ENCODE data around the gene ATE1. TPM values are rescaled to one million over a fixed set of nuclear protein-coding genes. Genes with fewer than 3 reads are reported as not detected.

The ATE1 gene
- total and polyA plus RNA-seq, 9 donors, result 8.9 to 36.6 (median 31.2) TPM

DNA sequence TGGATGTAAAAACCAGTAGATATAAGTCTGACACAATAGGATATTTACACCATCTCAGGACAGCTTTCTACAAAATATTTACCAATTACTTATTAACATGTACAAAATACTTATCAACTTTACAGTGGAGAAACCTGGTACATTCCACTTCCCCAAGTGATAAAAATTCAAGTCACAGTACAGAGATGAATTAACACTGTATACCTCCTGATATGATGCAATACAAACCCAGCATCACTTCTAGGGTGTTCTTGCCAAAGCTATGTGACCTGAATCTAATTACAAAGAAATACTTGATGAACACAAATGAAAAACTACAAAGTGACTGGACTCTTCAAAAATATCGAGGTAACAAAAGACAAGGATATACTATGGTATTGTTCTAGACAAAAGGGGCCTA is 173.2 kb downstream of the ATE1 start:
- Histone ChIP-seq H3K27ac (no peak overlapping the region), H3K9me3 (peaks cover 0 to 9% of the 10 kb centered on the region in 2 donors), H3K36me3 (no peaks in the 10 kb centered on the region), H3K27me3 (no peaks in the 10 kb centered on the region), H3K4me3 (no peak overlapping the region), H3K4me1 (ENCODE audit: insufficient read depth) (no peaks in the 10 kb centered on the region)
- intact Hi-C loops (cut with DNase I), result no loop called here
- DNase-seq, result no peak
- no peak for TF ChIP-seq POLR2A (IDR thresholded peaks at IDR 0.05)
- TF ChIP-seq, protein P1, sequence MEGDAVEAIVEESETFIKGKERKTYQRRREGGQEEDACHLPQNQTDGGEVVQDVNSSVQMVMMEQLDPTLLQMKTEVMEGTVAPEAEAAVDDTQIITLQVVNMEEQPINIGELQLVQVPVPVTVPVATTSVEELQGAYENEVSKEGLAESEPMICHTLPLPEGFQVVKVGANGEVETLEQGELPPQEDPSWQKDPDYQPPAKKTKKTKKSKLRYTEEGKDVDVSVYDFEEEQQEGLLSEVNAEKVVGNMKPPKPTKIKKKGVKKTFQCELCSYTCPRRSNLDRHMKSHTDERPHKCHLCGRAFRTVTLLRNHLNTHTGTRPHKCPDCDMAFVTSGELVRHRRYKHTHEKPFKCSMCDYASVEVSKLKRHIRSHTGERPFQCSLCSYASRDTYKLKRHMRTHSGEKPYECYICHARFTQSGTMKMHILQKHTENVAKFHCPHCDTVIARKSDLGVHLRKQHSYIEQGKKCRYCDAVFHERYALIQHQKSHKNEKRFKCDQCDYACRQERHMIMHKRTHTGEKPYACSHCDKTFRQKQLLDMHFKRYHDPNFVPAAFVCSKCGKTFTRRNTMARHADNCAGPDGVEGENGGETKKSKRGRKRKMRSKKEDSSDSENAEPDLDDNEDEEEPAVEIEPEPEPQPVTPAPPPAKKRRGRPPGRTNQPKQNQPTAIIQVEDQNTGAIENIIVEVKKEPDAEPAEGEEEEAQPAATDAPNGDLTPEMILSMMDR (IDR thresholded peaks at IDR 0.05), result no peak
- WGBS, 3 donors, result 94 to 97% (median 96%) methylated on average over 1 of the region's 1 CpG

DNA sequence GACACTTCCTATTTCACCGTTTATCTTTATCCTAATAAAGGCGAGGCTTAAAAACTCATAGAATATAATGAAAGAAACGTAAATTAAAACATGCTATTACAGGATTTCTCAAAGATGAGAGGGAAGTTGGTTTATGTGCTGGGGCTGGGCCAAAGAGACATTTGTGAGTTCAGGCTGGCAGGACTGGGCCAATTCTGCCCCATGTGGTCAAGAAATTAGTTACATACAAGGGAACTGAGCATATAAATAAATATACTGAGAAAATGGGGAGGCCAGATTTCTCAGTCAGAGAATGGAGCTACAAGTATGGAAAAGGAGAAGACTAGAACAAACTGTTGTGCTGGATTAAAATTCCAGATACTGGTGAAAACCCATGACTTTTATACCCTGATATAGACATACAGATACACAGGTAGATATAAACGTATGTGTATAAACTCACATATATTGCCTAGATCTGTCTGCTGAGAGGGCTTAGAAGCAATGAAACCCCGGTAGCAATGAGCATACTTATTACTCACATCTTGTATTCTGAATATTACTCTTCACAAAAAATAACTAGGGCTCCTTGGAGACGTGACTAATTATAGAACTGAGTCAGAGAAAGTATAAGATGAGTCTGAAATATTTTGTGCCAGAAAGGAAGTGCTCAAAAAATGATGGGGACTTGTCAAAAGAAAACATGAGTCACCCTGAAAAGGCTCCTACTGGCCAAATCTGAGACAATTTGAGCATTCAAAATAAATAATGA is 173.9 kb downstream of the ATE1 start:
- Histone ChIP-seq H3K4me1 (ENCODE audit: insufficient read depth) (no peaks in the 10 kb centered on the region), H3K9me3 (peaks cover 0 to 4% of the 10 kb centered on the region in 2 donors), H3K27me3 (no peaks in the 10 kb centered on the region), H3K36me3 (no peaks in the 10 kb centered on the region), H3K4me3 (no peak overlapping the region), H3K27ac (no peak overlapping the region)
- no peak for DNase-seq
- intact Hi-C loops (cut with DNase I), result no loop called here
- 79 to 89% (median 80%) methylated on average over 6 of the region's 6 CpGs for WGBS, 3 donors
- no peak for TF ChIP-seq POLR2A (IDR thresholded peaks at IDR 0.05)
- TF ChIP-seq, protein P1 (IDR thresholded peaks at IDR 0.05), result no peak
- no peak for TF ChIP-seq EP300 (IDR thresholded peaks at IDR 0.05)

DNA sequence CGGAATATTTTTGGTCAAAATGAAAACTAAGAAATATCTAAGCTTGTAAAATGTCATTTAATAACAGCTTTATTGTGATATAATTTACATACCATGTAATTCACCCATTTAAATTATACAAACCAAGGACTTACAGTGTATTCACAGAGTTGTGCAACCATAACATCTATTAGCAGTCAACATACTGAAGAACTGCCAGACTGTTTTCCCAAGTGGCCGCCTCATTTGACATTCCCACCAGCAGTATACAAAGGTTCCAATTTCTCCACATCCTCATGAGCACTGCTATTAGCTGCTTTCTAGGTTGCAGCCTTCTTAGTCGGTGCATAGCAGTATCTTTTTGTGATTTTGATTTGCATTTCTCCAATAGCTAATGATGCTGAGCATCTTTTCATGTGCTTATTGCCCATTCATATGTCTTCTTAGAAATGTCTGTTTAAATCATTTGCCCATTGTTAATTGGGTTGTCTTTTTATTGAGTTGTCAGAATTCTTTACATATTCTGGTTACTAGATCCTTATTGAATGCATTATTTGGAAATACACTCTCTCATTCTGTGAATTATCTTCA is 176.6 kb downstream of the ATE1 start:
- Histone ChIP-seq H3K27ac (no peak overlapping the region), H3K4me1 (ENCODE audit: insufficient read depth) (no peaks in the 10 kb centered on the region), H3K36me3 (no peaks in the 10 kb centered on the region), H3K27me3 (no peaks in the 10 kb centered on the region), H3K4me3 (no peak overlapping the region), H3K9me3 (no peaks in the 10 kb centered on the region)
- intact Hi-C loops (cut with DNase I), result no loop called here
- TF ChIP-seq EP300 (IDR thresholded peaks at IDR 0.05), result no peak
- TF ChIP-seq, protein P1 (IDR thresholded peaks at IDR 0.05), result no peak
- no peak for TF ChIP-seq POLR2A (IDR thresholded peaks at IDR 0.05)
- no peak for DNase-seq
- WGBS, 3 donors, result 92 to 96% (median 93%) methylated on average over 3 of the region's 3 CpGs

DNA sequence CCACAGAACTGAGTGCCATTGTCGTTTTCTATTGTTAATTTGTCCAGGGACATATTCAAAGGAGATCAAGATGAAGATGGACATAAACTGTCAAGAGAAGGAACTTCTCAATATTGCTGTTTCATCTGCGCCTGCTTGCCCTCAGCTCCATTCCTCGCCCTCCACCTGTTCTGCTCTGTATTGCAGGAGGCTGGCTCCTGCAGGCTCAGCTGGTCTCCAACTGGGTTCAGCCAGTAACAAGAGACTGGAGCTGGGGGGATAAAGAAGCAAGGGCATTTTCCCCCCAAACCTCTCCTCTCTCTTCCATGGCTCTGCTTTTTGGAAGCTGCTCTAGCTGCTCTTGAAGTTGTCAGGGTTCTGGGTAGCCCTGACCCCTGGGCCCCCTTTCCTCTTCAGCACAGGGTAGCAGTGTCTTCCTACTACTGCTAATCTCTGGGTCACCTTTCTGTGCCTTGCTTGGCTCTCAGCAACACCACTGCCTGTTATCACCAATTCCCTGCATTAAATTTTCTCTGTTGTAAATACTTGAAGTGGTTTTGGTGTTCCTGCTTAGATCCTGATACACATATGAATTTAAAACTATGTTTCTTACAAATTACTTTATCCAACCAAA is 180.6 kb downstream of the ATE1 start:
- DNase-seq, result no peak
- Histone ChIP-seq H3K27me3 (no peaks in the 10 kb centered on the region), H3K4me1 (ENCODE audit: insufficient read depth) (no peaks in the 10 kb centered on the region), H3K27ac (no peak overlapping the region), H3K9me3 (no peaks in the 10 kb centered on the region), H3K4me3 (no peak overlapping the region), H3K36me3 (no peaks in the 10 kb centered on the region)
- WGBS, 3 donors, result 84 to 98% (median 94%) methylated on average over 3 of the region's 3 CpGs
- intact Hi-C loops (cut with DNase I), result no loop called here
- TF ChIP-seq EP300 (IDR thresholded peaks at IDR 0.05) (no peak), POLR2A (IDR thresholded peaks at IDR 0.05) (no peak)
- TF ChIP-seq, protein P1 (IDR thresholded peaks at IDR 0.05), result no peak
